ENCODE data around the gene ATRN. TPM values are rescaled to one million over a fixed set of nuclear protein-coding genes. Genes with fewer than 3 reads are reported as not detected.

Gene ATRN
- total and polyA plus RNA-seq, 2 of the 8 experiments (the other 6 are each of a cell fraction or from before 2014, with no cell fraction given): 12.0 to 17.4 TPM

GRCh38 chr20:3661814-3662665, 191.2 kb downstream of the ATRN start:
- CTCF ChIA-PET (ENCODE audit: partially characterized antibody): interaction anchor here (0.7 to 5.3 kb wide), 6 partner anchors 9 to 89 kb away, joined by 3 to 28 read pairs (median 3); no protein-coding TSS in a partner anchor
- no peak overlapping the region for H4K8ac ChIP-seq (ENCODE audit: extremely low read depth, insufficient read depth, low read length)
- no peak overlapping the region for H2BK20ac ChIP-seq (ENCODE audit: low read length)
- TF ChIP-seq NRF1 (IDR thresholded peaks at IDR 0.05; ENCODE audit: low read depth, low read length) (no peak), SIRT6 (IDR thresholded peaks at IDR 0.05; ENCODE audit: low read length) (no peak), ZNF274 (IDR thresholded peaks at IDR 0.05; ENCODE audit: borderline replicate concordance, extremely low read depth, low read length) (no peak), TAF1 (IDR thresholded peaks at IDR 0.05; ENCODE audit: low read depth, low read length) (no peak), RAD21 (IDR thresholded peaks at IDR 0.05 in 1 of 2, conservative IDR thresholded peaks at IDR 0.05 in 1 of 2; ENCODE audit: low read depth in 2 of 2, low read length in 2 of 2) (no peak), MAFK (IDR thresholded peaks at IDR 0.05; ENCODE audit: low read depth, low read length) (no peak), RNF2 (IDR thresholded peaks at IDR 0.05; ENCODE audit: borderline replicate concordance, low read depth, low read length, missing control alignments, poor library complexity, severe bottlenecking) (no peak), GTF2F1 (IDR thresholded peaks at IDR 0.05; ENCODE audit: borderline replicate concordance, low read depth, low read length) (no peak), EZH2 (IDR thresholded peaks at IDR 0.05; ENCODE audit: low read depth, low read length, severe bottlenecking) (no peak), SRF (IDR thresholded peaks at IDR 0.05; ENCODE audit: low read depth, low read length) (no peak), SIN3A (conservative IDR thresholded peaks at IDR 0.05 in 1 of 2, IDR thresholded peaks at IDR 0.05 in 1 of 2; ENCODE audit: low read depth in 1 of 2, low read length in 2 of 2) (no peak)

More at GRCh38 chr20:3661814-3662665, 191.2 kb downstream of the ATRN start:
- Histone ChIP-seq H2BK12ac (ENCODE audit: low read depth, low read length) (no peak overlapping the region; the same call in 1 of the 2 replicates), H4K91ac (replicated peaks; ENCODE audit: insufficient read length, low read length) (no peak overlapping the region), H3K4ac (replicated peaks; ENCODE audit: insufficient read length, low read depth, low read length) (no peak overlapping the region), H2BK120ac (replicated peaks; ENCODE audit: low read depth, low read length) (no peak overlapping the region), H3K9ac (replicated peaks in 1 of 4; ENCODE audit: extremely low read depth in 1 of 4, low read depth in 3 of 4, low read length in 3 of 4) (no peak overlapping the region), H3K36me3 (ENCODE audit: control insufficient read depth in 2 of 4, insufficient read depth in 4 of 4, low read length in 3 of 4) (peaks cover 0 to 5% (median 0%) of the 10 kb centered on the region in 4 experiments; a peak in 1 of 8 replicates), H3K4me2 (ENCODE audit: insufficient read depth in 1 of 2, low read depth in 2 of 2, low read length in 2 of 2) (no peak overlapping the region; a peak in 1 of 4 replicates), H3K79me2 (ENCODE audit: control insufficient read depth in 1 of 2, insufficient read depth in 2 of 2, low read length in 2 of 2) (no peaks in the 10 kb centered on the region), H2BK15ac (ENCODE audit: low read length) (no peak overlapping the region), H3K27ac (ENCODE audit: low read depth, low read length) (no peak overlapping the region), H3K14ac (ENCODE audit: insufficient read length) (no peak overlapping the region), H3K56ac (replicated peaks; ENCODE audit: insufficient read length, low read depth, low read length) (no peak overlapping the region), H2AFZ (ENCODE audit: low read length) (no peak overlapping the region), H3K23ac (ENCODE audit: insufficient read length) (no peak overlapping the region), H4K5ac (ENCODE audit: insufficient read length, low read depth, low read length) (no peak overlapping the region), H3K27me3 (replicated peaks in 1 of 4; ENCODE audit: control insufficient read depth in 3 of 4, extremely low read depth in 1 of 4, insufficient read depth in 3 of 4, low read length in 3 of 4) (peaks cover 0 to 2% (median 0%) of the 10 kb centered on the region in 4 experiments; a peak in 1 of 7 replicates), H3K18ac (ENCODE audit: extremely low read depth, low read length) (no peak overlapping the region), H3K23me2 (ENCODE audit: low read depth, low read length) (peaks cover 2% of the 10 kb centered on the region; the same call in 1 of the 2 replicates), H3K9me3 (ENCODE audit: insufficient read depth in 2 of 2, low read depth in 1 of 2, low read length in 1 of 2) (peaks cover 0 to 17% of the 10 kb centered on the region in 2 experiments; a peak in 2 of 4 replicates), H2AK5ac (ENCODE audit: low read depth, low read length) (no peak overlapping the region), H3K4me1 (replicated peaks in 1 of 4; ENCODE audit: control insufficient read depth in 3 of 4, insufficient read depth in 4 of 4, low read length in 3 of 4) (peaks cover 0 to 4% (median 0%) of the 10 kb centered on the region in 4 experiments; a peak in 3 of 7 replicates), H3K79me1 (ENCODE audit: low read depth, low read length) (no peaks in the 10 kb centered on the region), H2BK5ac (ENCODE audit: low read depth, low read length) (no peak overlapping the region), H4K20me1 (replicated peaks in 1 of 2; ENCODE audit: control insufficient read depth in 1 of 2, insufficient read depth in 2 of 2, low read length in 2 of 2) (peaks cover 0 to 2% of the 10 kb centered on the region in 2 experiments), H3K4me3 (ENCODE audit: extremely low read depth in 1 of 4, insufficient read depth in 2 of 4, low read depth in 3 of 4, low read length in 4 of 4) (no peak overlapping the region)
- POLR2A ChIA-PET (ENCODE audit: partially characterized antibody): no interaction called here
- FAIRE-seq: no peak
- DNase-seq (ENCODE audit: low read depth in 1 of 2, low spot score in 2 of 2): no peak
- 91% methylated on average over 10 of the region's 12 CpGs; no CpG with 5 or more reads in 1 of the 2 experiments for WGBS, 2 experiments (ENCODE audit: extremely low coverage in 1 of 2, insufficient coverage in 1 of 2, insufficient read length in 1 of 2, insufficient replicate concordance in 2 of 2, low coverage in 1 of 2, low lambda C conversion rate in 2 of 2, missing lambda C conversion rate in 1 of 2)

All from H1 (cell line).